ENCODE results near the gene DERA. TPM values are rescaled to one million over a fixed set of nuclear protein-coding genes. Genes with fewer than 3 reads are reported as not detected.

Gene DERA
- polyA plus RNA-seq, 1 donor (not counting 4 experiments of a cell fraction or from before 2014, with no cell fraction given), result 34.2 TPM

DNA sequence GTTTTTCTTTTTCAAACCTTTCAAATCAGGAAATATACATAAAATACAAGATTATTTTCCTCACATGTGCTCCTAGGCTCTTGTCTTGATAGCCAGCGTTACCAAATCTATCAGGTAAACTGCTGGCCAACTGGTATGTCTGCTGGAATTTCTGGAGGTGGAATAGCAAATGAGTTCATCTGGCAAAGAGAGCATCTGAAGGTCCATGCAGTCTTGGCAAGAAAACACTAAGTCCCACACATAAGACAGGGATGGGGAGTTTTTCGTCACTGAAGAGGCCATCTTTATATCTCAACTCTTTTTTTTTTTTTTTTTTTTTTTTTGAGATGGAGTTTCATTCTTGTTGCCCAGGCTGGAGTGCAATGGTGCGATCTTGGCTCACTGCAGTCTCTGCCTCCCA is 60.1 kb downstream of the DERA start:
- DNase-seq (ENCODE audit: low read depth, low spot score) (no peak), FAIRE-seq (no peak)
- Histone ChIP-seq H2AFZ (ENCODE audit: control insufficient read depth, low read length) (no peak overlapping the region), H3K27me3 (ENCODE audit: control insufficient read depth, extremely low read depth, insufficient read depth, low read length) (no peaks in the 10 kb centered on the region), H3K9me1 (ENCODE audit: control insufficient read depth, extremely low read depth, insufficient read depth, low read length) (no peaks in the 10 kb centered on the region), H3K36me3 (ENCODE audit: control insufficient read depth in 2 of 2, extremely low read depth in 1 of 2, insufficient read depth in 2 of 2, low read length in 2 of 2) (peaks cover 0 to 9% of the 10 kb centered on the region in 2 experiments), H3K4me1 (ENCODE audit: control insufficient read depth, extremely low read depth, insufficient read depth, low read length) (no peaks in the 10 kb centered on the region), H3K9ac (ENCODE audit: control insufficient read depth, extremely low read depth, insufficient read depth, low read length) (no peak overlapping the region), H4K20me1 (ENCODE audit: control insufficient read depth, extremely low read depth, insufficient read depth, low read length) (no peaks in the 10 kb centered on the region), H3K79me2 (ENCODE audit: control insufficient read depth, insufficient read depth, low read length) (no peaks in the 10 kb centered on the region), H3K27ac (ENCODE audit: control insufficient read depth, insufficient read depth, low read length) (no peak overlapping the region), H3K4me3 (ENCODE audit: control insufficient read depth in 2 of 3, extremely low read depth in 1 of 3, insufficient read depth in 2 of 3, low read depth in 1 of 3, low read length in 3 of 3) (no peak overlapping the region), H3K9me3 (ENCODE audit: control insufficient read depth, low read depth, low read length) (no peaks in the 10 kb centered on the region), H3K4me2 (ENCODE audit: control insufficient read depth, extremely low read depth, insufficient read depth, low read depth, low read length) (no peak overlapping the region)
- no peak for TF ChIP-seq EZH2 (IDR thresholded peaks at IDR 0.05; ENCODE audit: low read length)
- TF ChIP-seq, protein P1, sequence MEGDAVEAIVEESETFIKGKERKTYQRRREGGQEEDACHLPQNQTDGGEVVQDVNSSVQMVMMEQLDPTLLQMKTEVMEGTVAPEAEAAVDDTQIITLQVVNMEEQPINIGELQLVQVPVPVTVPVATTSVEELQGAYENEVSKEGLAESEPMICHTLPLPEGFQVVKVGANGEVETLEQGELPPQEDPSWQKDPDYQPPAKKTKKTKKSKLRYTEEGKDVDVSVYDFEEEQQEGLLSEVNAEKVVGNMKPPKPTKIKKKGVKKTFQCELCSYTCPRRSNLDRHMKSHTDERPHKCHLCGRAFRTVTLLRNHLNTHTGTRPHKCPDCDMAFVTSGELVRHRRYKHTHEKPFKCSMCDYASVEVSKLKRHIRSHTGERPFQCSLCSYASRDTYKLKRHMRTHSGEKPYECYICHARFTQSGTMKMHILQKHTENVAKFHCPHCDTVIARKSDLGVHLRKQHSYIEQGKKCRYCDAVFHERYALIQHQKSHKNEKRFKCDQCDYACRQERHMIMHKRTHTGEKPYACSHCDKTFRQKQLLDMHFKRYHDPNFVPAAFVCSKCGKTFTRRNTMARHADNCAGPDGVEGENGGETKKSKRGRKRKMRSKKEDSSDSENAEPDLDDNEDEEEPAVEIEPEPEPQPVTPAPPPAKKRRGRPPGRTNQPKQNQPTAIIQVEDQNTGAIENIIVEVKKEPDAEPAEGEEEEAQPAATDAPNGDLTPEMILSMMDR (optimal IDR thresholded peaks at IDR 0.05 in 1 of 3, IDR thresholded peaks at IDR 0.05 in 1 of 3, conservative IDR thresholded peaks at IDR 0.05 in 1 of 3; ENCODE audit: extremely low read depth in 1 of 3, insufficient read depth in 2 of 3, low read length in 3 of 3), result no peak
- dilution Hi-C loops (cut with MboI; ENCODE audit: extremely low pct_ligation_motif_present, low sequenced_read_pairs), result no loop called here

DNA sequence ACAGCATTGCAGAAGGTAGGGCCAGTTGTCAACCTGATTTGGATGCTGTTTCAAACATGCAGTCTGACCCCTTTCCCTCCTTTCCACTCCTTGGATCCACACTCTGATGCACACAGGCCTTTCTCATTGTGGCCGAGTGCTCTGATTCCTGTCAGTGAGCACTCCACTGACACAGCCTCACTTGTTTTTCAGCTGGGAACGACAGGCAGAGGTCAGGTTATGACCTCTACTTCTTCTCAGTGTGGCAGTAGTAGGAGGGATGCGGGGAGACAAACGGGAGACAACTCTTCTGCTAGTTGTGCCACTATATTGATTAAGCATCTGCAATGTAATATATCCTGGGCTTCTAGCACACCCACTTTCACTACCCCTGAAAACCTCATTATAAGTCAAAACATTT is 61.8 kb downstream of the DERA start:
- H3K4me3 ChIP-seq (ENCODE audit: control insufficient read depth in 2 of 3, extremely low read depth in 1 of 3, insufficient read depth in 2 of 3, low read depth in 1 of 3, low read length in 3 of 3), result no peak overlapping the region
- TF ChIP-seq, protein P1 (optimal IDR thresholded peaks at IDR 0.05 in 1 of 3, IDR thresholded peaks at IDR 0.05 in 1 of 3, conservative IDR thresholded peaks at IDR 0.05 in 1 of 3; ENCODE audit: extremely low read depth in 1 of 3, insufficient read depth in 2 of 3, low read length in 3 of 3), result no peak
- TF ChIP-seq EZH2 (IDR thresholded peaks at IDR 0.05; ENCODE audit: low read length), result no peak
- H3K9me1 ChIP-seq (ENCODE audit: control insufficient read depth, extremely low read depth, insufficient read depth, low read length), result no peaks in the 10 kb centered on the region
- H3K4me2 ChIP-seq (ENCODE audit: control insufficient read depth, extremely low read depth, insufficient read depth, low read depth, low read length), result no peak overlapping the region
- H3K27me3 ChIP-seq (ENCODE audit: control insufficient read depth, extremely low read depth, insufficient read depth, low read length), result no peaks in the 10 kb centered on the region
- H4K20me1 ChIP-seq (ENCODE audit: control insufficient read depth, extremely low read depth, insufficient read depth, low read length), result no peaks in the 10 kb centered on the region
- H3K9me3 ChIP-seq (ENCODE audit: control insufficient read depth, low read depth, low read length), result no peaks in the 10 kb centered on the region
- H3K36me3 ChIP-seq (ENCODE audit: control insufficient read depth in 2 of 2, extremely low read depth in 1 of 2, insufficient read depth in 2 of 2, low read length in 2 of 2), result peaks cover 0 to 15% of the 10 kb centered on the region in 2 experiments
- DNase-seq (ENCODE audit: low read depth, low spot score), result no peak
- dilution Hi-C loops (cut with MboI; ENCODE audit: extremely low pct_ligation_motif_present, low sequenced_read_pairs), result no loop called here
- no peak for FAIRE-seq
- no peaks in the 10 kb centered on the region for H3K4me1 ChIP-seq (ENCODE audit: control insufficient read depth, extremely low read depth, insufficient read depth, low read length)
- H2AFZ ChIP-seq (ENCODE audit: control insufficient read depth, low read length), result no peak overlapping the region
- no peak overlapping the region for H3K9ac ChIP-seq (ENCODE audit: control insufficient read depth, extremely low read depth, insufficient read depth, low read length)
- H3K27ac ChIP-seq (ENCODE audit: control insufficient read depth, insufficient read depth, low read length), result no peak overlapping the region
- H3K79me2 ChIP-seq (ENCODE audit: control insufficient read depth, insufficient read depth, low read length), result no peaks in the 10 kb centered on the region

Measured in keratinocyte (primary cell).